ENCODE results near the gene KRTAP27-1.

GRCh38 chr21:30329203-30329875, 8.2 kb downstream of the KRTAP27-1 start:
- TF ChIP-seq, protein P1, sequence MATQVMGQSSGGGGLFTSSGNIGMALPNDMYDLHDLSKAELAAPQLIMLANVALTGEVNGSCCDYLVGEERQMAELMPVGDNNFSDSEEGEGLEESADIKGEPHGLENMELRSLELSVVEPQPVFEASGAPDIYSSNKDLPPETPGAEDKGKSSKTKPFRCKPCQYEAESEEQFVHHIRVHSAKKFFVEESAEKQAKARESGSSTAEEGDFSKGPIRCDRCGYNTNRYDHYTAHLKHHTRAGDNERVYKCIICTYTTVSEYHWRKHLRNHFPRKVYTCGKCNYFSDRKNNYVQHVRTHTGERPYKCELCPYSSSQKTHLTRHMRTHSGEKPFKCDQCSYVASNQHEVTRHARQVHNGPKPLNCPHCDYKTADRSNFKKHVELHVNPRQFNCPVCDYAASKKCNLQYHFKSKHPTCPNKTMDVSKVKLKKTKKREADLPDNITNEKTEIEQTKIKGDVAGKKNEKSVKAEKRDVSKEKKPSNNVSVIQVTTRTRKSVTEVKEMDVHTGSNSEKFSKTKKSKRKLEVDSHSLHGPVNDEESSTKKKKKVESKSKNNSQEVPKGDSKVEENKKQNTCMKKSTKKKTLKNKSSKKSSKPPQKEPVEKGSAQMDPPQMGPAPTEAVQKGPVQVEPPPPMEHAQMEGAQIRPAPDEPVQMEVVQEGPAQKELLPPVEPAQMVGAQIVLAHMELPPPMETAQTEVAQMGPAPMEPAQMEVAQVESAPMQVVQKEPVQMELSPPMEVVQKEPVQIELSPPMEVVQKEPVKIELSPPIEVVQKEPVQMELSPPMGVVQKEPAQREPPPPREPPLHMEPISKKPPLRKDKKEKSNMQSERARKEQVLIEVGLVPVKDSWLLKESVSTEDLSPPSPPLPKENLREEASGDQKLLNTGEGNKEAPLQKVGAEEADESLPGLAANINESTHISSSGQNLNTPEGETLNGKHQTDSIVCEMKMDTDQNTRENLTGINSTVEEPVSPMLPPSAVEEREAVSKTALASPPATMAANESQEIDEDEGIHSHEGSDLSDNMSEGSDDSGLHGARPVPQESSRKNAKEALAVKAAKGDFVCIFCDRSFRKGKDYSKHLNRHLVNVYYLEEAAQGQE (IDR thresholded peaks at IDR 0.05; ENCODE audit: insufficient replicate concordance, low read depth) = no peak
- TF ChIP-seq, protein P2, sequence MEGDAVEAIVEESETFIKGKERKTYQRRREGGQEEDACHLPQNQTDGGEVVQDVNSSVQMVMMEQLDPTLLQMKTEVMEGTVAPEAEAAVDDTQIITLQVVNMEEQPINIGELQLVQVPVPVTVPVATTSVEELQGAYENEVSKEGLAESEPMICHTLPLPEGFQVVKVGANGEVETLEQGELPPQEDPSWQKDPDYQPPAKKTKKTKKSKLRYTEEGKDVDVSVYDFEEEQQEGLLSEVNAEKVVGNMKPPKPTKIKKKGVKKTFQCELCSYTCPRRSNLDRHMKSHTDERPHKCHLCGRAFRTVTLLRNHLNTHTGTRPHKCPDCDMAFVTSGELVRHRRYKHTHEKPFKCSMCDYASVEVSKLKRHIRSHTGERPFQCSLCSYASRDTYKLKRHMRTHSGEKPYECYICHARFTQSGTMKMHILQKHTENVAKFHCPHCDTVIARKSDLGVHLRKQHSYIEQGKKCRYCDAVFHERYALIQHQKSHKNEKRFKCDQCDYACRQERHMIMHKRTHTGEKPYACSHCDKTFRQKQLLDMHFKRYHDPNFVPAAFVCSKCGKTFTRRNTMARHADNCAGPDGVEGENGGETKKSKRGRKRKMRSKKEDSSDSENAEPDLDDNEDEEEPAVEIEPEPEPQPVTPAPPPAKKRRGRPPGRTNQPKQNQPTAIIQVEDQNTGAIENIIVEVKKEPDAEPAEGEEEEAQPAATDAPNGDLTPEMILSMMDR (IDR thresholded peaks at IDR 0.05; ENCODE audit: insufficient read depth, low read length) = no peak
- no peak for TF ChIP-seq SPI1 (IDR thresholded peaks at IDR 0.05; ENCODE audit: borderline replicate concordance, low read depth)
